ENCODE results near the gene SLC30A2.

The SLC30A2 gene

DNA sequence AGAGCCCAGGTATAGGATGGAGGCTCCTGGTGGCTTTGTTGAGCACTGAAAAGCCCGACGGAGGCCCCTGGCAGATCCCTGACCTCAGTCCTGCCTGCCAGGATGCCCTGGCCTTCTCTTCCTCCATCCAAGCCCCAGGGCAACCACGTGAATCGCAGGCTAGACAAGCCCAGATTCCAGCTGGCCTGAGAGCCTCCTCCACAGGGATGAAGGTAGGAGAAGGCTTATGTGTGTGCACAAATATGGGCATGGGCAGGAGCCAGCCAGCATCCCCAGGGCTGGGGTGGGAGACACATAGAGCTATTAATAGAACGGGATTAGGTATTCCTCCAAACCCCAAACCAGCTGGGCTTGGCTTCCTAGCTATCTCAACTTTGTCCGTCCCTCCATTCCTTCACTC lies 28.3 kb downstream of the SLC30A2 start:
- Histone ChIP-seq H3K36me3 (ENCODE audit: insufficient read depth, low read length) (no peaks in the 10 kb centered on the region), H3K27ac (ENCODE audit: low read depth, low read length) (no peak overlapping the region), H3K9me3 (ENCODE audit: low read length) (no peaks in the 10 kb centered on the region), H3K4me1 (ENCODE audit: insufficient read depth, low read length) (peaks cover 7% of the 10 kb centered on the region), H3K27me3 (ENCODE audit: control insufficient read depth in 1 of 2, insufficient read depth in 2 of 2, low read length in 2 of 2) (no peaks in the 10 kb centered on the region), H3K9ac (ENCODE audit: low read length) (no peak overlapping the region), H3K4me3 (ENCODE audit: low read depth in 1 of 2, low read length in 2 of 2) (no peak overlapping the region)

GRCh38 chr1:26016953-26017545 lies 28.9 kb downstream of the SLC30A2 start:
- H3K27me3 ChIP-seq (ENCODE audit: control insufficient read depth in 1 of 2, insufficient read depth in 2 of 2, low read length in 2 of 2) = no peaks in the 10 kb centered on the region
- H3K9ac ChIP-seq (ENCODE audit: low read length) = no peak overlapping the region
- H3K9me3 ChIP-seq (ENCODE audit: low read length) = no peaks in the 10 kb centered on the region
- H3K4me3 ChIP-seq (ENCODE audit: low read depth in 1 of 2, low read length in 2 of 2) = no peak overlapping the region
- H3K27ac ChIP-seq (ENCODE audit: low read depth, low read length) = no peak overlapping the region
- peaks cover 7% of the 10 kb centered on the region for H3K4me1 ChIP-seq (ENCODE audit: insufficient read depth, low read length)
- H3K36me3 ChIP-seq (ENCODE audit: insufficient read depth, low read length) = no peaks in the 10 kb centered on the region

GRCh38 chr1:26016258-26016952 lies 29.5 kb downstream of the SLC30A2 start:
- no peak overlapping the region for H3K9ac ChIP-seq (ENCODE audit: low read length)
- no peak overlapping the region for H3K27ac ChIP-seq (ENCODE audit: low read depth, low read length)
- peaks cover 2% of the 10 kb centered on the region for H3K4me1 ChIP-seq (ENCODE audit: insufficient read depth, low read length)
- no peaks in the 10 kb centered on the region for H3K9me3 ChIP-seq (ENCODE audit: low read length)
- no peaks in the 10 kb centered on the region for H3K27me3 ChIP-seq (ENCODE audit: control insufficient read depth in 1 of 2, insufficient read depth in 2 of 2, low read length in 2 of 2)
- no peak overlapping the region for H3K4me3 ChIP-seq (ENCODE audit: low read depth in 1 of 2, low read length in 2 of 2)
- H3K36me3 ChIP-seq (ENCODE audit: insufficient read depth, low read length) = no peaks in the 10 kb centered on the region

GRCh38 chr1:26015358-26015757 lies 30.6 kb downstream of the SLC30A2 start:
- no peak overlapping the region for H3K9ac ChIP-seq (ENCODE audit: low read length)
- H3K36me3 ChIP-seq (ENCODE audit: insufficient read depth, low read length) = no peaks in the 10 kb centered on the region
- no peak overlapping the region for H3K27ac ChIP-seq (ENCODE audit: low read depth, low read length)
- H3K27me3 ChIP-seq (ENCODE audit: control insufficient read depth in 1 of 2, insufficient read depth in 2 of 2, low read length in 2 of 2) = no peaks in the 10 kb centered on the region
- no peaks in the 10 kb centered on the region for H3K9me3 ChIP-seq (ENCODE audit: low read length)
- H3K4me1 ChIP-seq (ENCODE audit: insufficient read depth, low read length) = no peaks in the 10 kb centered on the region
- H3K4me3 ChIP-seq (ENCODE audit: low read depth in 1 of 2, low read length in 2 of 2) = no peak overlapping the region

- Histone ChIP-seq H3K27me3 (ENCODE audit: control insufficient read depth in 1 of 2, insufficient read depth in 2 of 2, low read length in 2 of 2) (no peaks in the 10 kb centered on the region), H3K27ac (ENCODE audit: low read depth, low read length) (no peak overlapping the region), H3K4me3 (ENCODE audit: low read depth in 1 of 2, low read length in 2 of 2) (no peak overlapping the region), H3K36me3 (ENCODE audit: insufficient read depth, low read length) (no peaks in the 10 kb centered on the region), H3K4me1 (ENCODE audit: insufficient read depth, low read length) (no peaks in the 10 kb centered on the region), H3K9me3 (ENCODE audit: low read length) (no peaks in the 10 kb centered on the region), H3K9ac (ENCODE audit: low read length) (no peak overlapping the region)
These were observed 31.7 kb downstream of the SLC30A2 start for GRCh38 chr1:26014179-26014578.

GRCh38 chr1:26012864-26013263 lies 33.1 kb downstream of the SLC30A2 start:
- H3K36me3 ChIP-seq (ENCODE audit: insufficient read depth, low read length) = no peaks in the 10 kb centered on the region
- no peaks in the 10 kb centered on the region for H3K9me3 ChIP-seq (ENCODE audit: low read length)
- H3K9ac ChIP-seq (ENCODE audit: low read length) = no peak overlapping the region
- H3K27me3 ChIP-seq (ENCODE audit: control insufficient read depth in 1 of 2, insufficient read depth in 2 of 2, low read length in 2 of 2) = no peaks in the 10 kb centered on the region
- H3K27ac ChIP-seq (ENCODE audit: low read depth, low read length) = no peak overlapping the region
- no peak overlapping the region for H3K4me3 ChIP-seq (ENCODE audit: low read depth in 1 of 2, low read length in 2 of 2)
- H3K4me1 ChIP-seq (ENCODE audit: insufficient read depth, low read length) = no peaks in the 10 kb centered on the region

DNA sequence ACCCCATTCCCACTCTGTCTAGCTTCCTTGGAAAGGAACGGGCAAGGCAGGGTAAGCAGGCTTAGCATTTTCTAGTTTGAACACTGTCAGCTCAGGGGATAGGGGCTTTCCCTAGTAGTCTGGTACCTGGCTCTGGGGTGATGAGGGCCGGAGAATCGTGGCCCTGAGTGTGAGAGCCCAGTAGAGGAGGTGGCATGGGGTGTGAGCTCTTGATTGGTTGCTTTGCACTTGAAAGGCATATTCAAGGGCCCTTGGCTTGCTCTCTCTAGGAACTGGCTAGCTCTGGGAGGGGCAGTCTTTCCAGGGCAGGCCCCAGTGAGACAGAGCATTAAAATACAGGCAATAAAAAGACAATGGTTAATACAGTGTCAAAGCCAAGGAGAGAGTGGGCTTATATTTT lies 35.1 kb downstream of the SLC30A2 start:
- Histone ChIP-seq H3K27ac (ENCODE audit: low read depth, low read length) (no peak overlapping the region), H3K9me3 (ENCODE audit: low read length) (no peaks in the 10 kb centered on the region), H3K27me3 (ENCODE audit: control insufficient read depth in 1 of 2, insufficient read depth in 2 of 2, low read length in 2 of 2) (no peaks in the 10 kb centered on the region), H3K36me3 (ENCODE audit: insufficient read depth, low read length) (no peaks in the 10 kb centered on the region), H3K4me3 (ENCODE audit: low read depth in 1 of 2, low read length in 2 of 2) (no peak overlapping the region), H3K4me1 (ENCODE audit: insufficient read depth, low read length) (no peaks in the 10 kb centered on the region), H3K9ac (ENCODE audit: low read length) (no peak overlapping the region)

DNA sequence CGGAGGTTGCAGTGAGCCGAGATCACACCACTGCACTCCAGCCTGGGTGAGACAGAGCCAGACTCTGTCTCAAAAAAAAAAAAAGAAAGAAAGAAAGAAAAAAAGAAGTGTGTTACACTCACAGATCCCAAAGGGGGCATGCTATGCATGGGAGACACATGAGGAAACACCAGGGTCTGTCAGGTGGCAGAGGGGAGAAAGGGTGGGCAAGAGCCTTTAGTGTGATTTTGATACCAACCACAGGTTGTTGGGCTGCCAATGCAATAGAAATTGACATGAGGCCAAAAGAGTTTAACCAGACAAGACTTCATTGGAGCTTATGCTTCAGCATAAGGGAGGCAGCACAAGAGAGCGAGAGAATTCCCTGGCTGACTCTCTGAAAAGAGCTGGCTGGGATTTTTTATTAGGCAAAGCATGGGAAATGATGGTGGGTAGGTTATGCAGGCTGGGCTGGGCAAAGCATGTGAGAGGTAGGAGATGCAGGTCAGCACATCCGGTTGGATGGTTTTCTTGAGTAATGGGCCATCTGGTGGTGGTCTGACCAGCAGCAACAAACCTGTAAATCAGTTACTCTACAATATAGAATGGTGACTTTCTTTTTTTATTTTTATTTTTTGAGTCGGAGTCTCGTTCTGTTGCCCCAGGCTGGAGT lies 36.0 kb downstream of the SLC30A2 start:
- no peaks in the 10 kb centered on the region for H3K9me3 ChIP-seq (ENCODE audit: low read length)
- H3K27ac ChIP-seq (ENCODE audit: low read depth, low read length) = no peak overlapping the region
- no peaks in the 10 kb centered on the region for H3K27me3 ChIP-seq (ENCODE audit: control insufficient read depth in 1 of 2, insufficient read depth in 2 of 2, low read length in 2 of 2)
- no peaks in the 10 kb centered on the region for H3K4me1 ChIP-seq (ENCODE audit: insufficient read depth, low read length)
- H3K4me3 ChIP-seq (ENCODE audit: low read depth in 1 of 2, low read length in 2 of 2) = no peak overlapping the region
- H3K9ac ChIP-seq (ENCODE audit: low read length) = no peak overlapping the region
- no peaks in the 10 kb centered on the region for H3K36me3 ChIP-seq (ENCODE audit: insufficient read depth, low read length)

- Histone ChIP-seq H3K4me3 (ENCODE audit: low read depth in 1 of 2, low read length in 2 of 2) (no peak overlapping the region), H3K36me3 (ENCODE audit: insufficient read depth, low read length) (no peaks in the 10 kb centered on the region), H3K27ac (ENCODE audit: low read depth, low read length) (no peak overlapping the region), H3K9me3 (ENCODE audit: low read length) (no peaks in the 10 kb centered on the region), H3K9ac (ENCODE audit: low read length) (no peak overlapping the region), H3K4me1 (ENCODE audit: insufficient read depth, low read length) (no peaks in the 10 kb centered on the region), H3K27me3 (ENCODE audit: control insufficient read depth in 1 of 2, insufficient read depth in 2 of 2, low read length in 2 of 2) (no peaks in the 10 kb centered on the region)
These were observed 39.2 kb downstream of the SLC30A2 start for GRCh38 chr1:26006710-26007109.

DNA sequence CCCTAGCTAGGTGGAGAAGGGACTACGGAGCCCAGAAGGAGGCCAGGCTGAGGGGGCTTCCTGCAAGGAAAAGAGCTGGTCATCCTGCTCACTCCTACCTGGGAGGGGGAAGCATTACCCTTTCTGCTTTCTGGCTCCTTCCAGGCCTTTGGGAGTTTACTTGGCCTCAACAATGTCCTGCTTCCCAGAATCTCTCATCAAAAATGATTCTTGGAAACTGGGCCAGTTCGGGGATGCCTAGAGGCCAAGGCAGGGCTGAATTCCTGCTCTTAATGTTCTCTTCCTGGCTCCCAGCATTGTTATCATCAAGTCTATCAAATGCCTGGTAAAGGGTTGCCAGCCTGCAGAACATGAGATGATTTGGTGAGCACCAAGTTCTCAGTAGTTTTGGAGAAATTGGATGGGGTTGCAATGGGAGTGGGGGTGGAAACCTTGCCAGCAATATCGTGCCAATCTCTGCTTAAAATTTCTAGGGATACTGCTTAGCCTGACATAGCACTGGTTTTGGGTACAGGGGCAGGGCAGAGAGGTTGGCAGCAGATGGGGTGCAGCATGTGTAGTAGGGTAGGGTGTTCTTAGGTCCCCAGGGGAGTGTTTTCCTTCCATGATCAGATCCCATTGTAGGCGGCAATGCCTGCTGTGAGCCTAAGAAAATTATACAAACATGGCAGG lies 40.3 kb downstream of the SLC30A2 start:
- H3K9me3 ChIP-seq (ENCODE audit: low read length) = no peaks in the 10 kb centered on the region
- no peak overlapping the region for H3K4me3 ChIP-seq (ENCODE audit: low read depth in 1 of 2, low read length in 2 of 2)
- H3K27ac ChIP-seq (ENCODE audit: low read depth, low read length) = no peak overlapping the region
- H3K36me3 ChIP-seq (ENCODE audit: insufficient read depth, low read length) = no peaks in the 10 kb centered on the region
- no peaks in the 10 kb centered on the region for H3K27me3 ChIP-seq (ENCODE audit: control insufficient read depth in 1 of 2, insufficient read depth in 2 of 2, low read length in 2 of 2)
- H3K4me1 ChIP-seq (ENCODE audit: insufficient read depth, low read length) = no peaks in the 10 kb centered on the region
- H3K9ac ChIP-seq (ENCODE audit: low read length) = no peak overlapping the region

DNA sequence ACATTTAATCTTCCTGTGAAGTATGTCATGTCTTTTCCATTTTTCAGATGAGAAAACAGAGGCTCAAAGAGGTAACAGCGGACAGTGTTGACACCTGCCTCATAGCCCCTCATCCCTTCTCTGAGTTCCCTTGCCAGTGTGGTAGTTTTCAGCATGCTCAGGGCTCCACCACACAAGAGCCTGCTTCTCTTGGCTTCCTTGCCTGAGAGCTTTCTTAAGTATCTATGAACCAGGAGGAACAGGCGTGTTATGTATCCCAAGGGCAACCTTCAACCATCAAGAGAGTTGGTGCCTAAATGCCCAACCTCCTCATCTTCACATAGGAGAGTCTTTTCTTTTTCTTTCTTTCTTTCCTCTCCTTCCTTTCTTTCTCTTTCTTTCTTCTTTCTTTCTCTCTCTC lies 42.2 kb downstream of the SLC30A2 start:
- peaks cover under 1% of the 10 kb centered on the region for H3K4me1 ChIP-seq (ENCODE audit: insufficient read depth, low read length)
- no peaks in the 10 kb centered on the region for H3K9me3 ChIP-seq (ENCODE audit: low read length)
- no peak overlapping the region for H3K9ac ChIP-seq (ENCODE audit: low read length)
- no peaks in the 10 kb centered on the region for H3K36me3 ChIP-seq (ENCODE audit: insufficient read depth, low read length)
- H3K27me3 ChIP-seq (ENCODE audit: control insufficient read depth in 1 of 2, insufficient read depth in 2 of 2, low read length in 2 of 2) = no peaks in the 10 kb centered on the region
- H3K27ac ChIP-seq (ENCODE audit: low read depth, low read length) = no peak overlapping the region
- H3K4me3 ChIP-seq (ENCODE audit: low read depth in 1 of 2, low read length in 2 of 2) = no peak overlapping the region
